Esophagus squamous epithelium (tissue), 4 donors: ENCODE measurements around the gene ZC2HC1C.

ENCODE experiments used
- POLR2A ChIP-seq, 4 donors: fragments of 450-650 bp; IDR thresholded peaks; one replicate each; pipeline ENCODE4 v1.6.1; 2017; ENCODE audit warnings: antibody characterized with exemption in 4 of 4, mild to moderate bottlenecking in 4 of 4, moderate library complexity in 3 of 4
- TF ChIP-seq, protein P1 (sequence below), 6 experiments: fragments of 450-650 bp in 4 of 6; fragments of 200-600 bp in 2 of 6; sonication (generic) in 2 of 6; IDR thresholded peaks; one replicate each; pipeline ENCODE4 v1.5.1; 2016 to 2019; ENCODE audit warnings: antibody characterized with exemption in 6 of 6, mild to moderate bottlenecking in 4 of 6, moderate library complexity in 4 of 6

DNA sequence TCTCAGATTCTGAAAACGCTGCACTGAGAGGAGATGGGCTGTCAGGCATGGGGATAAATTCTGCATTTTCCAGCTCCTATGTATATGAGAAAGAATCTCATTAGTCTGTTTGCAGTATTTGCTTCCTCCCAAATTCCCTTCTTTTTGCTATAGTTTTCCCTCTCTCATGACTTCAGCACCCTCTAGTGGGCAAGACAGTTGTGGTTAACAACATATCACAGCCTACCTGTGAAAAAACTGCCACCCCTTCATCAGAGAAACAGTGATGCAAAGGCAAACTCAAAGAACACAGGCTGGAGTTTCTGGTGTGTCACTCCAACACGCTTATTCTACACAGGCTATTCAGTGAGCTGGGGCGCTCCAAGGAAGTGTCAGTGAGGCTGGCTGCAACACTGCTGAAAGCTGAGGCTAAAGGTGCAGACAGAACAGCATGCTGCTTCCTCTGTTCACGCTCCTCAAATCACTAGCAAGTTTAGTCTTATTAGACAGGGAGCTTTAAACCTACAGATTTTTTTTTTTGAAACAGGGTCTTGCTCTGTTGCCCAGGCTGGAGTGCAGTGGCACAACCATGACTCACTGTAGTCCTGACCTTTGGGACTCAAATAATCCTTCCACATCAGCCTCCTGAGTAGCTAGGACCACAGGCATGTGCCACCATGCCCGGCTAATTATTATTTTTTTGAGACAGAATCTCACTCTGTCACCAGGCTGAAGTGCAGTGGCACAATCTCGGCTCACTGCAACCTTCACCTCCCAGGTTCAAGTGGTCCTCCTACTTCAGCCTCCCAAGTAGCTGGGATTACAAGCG lies 19.3 kb downstream of the ZC2HC1C start:
- TF ChIP-seq, protein P1, sequence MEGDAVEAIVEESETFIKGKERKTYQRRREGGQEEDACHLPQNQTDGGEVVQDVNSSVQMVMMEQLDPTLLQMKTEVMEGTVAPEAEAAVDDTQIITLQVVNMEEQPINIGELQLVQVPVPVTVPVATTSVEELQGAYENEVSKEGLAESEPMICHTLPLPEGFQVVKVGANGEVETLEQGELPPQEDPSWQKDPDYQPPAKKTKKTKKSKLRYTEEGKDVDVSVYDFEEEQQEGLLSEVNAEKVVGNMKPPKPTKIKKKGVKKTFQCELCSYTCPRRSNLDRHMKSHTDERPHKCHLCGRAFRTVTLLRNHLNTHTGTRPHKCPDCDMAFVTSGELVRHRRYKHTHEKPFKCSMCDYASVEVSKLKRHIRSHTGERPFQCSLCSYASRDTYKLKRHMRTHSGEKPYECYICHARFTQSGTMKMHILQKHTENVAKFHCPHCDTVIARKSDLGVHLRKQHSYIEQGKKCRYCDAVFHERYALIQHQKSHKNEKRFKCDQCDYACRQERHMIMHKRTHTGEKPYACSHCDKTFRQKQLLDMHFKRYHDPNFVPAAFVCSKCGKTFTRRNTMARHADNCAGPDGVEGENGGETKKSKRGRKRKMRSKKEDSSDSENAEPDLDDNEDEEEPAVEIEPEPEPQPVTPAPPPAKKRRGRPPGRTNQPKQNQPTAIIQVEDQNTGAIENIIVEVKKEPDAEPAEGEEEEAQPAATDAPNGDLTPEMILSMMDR (IDR thresholded peaks at IDR 0.05), result peak; percentile 61 to 88 (median 74)
- no peak for TF ChIP-seq POLR2A (IDR thresholded peaks at IDR 0.05)
